ENCODE results near the gene PALM2AKAP2. TPM values are rescaled to one million over a fixed set of nuclear protein-coding genes. Genes with fewer than 3 reads are reported as not detected.

Gene PALM2AKAP2
- total RNA-seq, 1 experiment from 2014 or later: not detected

DNA sequence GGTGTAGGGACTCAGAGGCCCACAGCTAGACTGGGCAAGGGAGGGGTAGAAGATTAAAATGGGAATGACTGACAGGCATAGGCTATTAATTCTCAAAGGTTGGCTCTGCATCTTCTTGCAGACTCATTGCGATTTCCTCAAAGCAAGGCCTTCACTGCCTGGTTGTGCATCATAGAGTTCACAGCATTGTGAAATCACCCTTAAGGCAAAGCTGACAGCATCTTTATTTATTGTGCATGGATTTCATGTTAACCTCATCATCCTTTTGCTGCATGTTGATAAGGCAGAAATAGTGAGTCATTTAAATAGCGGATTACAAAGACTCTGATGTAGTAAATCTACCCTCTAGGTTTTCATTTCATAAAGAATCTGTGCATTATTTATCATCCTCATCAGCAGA is 13.6 kb upstream of the PALM2AKAP2 start:
- Histone ChIP-seq H3K4me3 (ENCODE audit: low read length) (no peak overlapping the region), H3K27ac (ENCODE audit: low read length) (no peak overlapping the region), H3K9ac (ENCODE audit: low read length) (no peak overlapping the region), H3K9me2 (replicated peaks; ENCODE audit: insufficient read depth, low read length) (no peaks in the 10 kb centered on the region), H3K4me2 (ENCODE audit: low read depth, low read length, poor library complexity, severe bottlenecking) (no peak overlapping the region), H4K20me1 (ENCODE audit: insufficient read depth, low read depth, low read length) (no peaks in the 10 kb centered on the region), H3K27me3 (ENCODE audit: low read length) (no peaks in the 10 kb centered on the region), H2AFZ (ENCODE audit: low read length) (no peak overlapping the region), H3K9me3 (ENCODE audit: low read length) (no peaks in the 10 kb centered on the region), H3K79me2 (ENCODE audit: low read length) (no peaks in the 10 kb centered on the region), H3K4me1 (ENCODE audit: low read length) (no peaks in the 10 kb centered on the region), H3K36me3 (ENCODE audit: insufficient read depth, low read length) (no peaks in the 10 kb centered on the region)
- DNase-seq: no peak

DNA sequence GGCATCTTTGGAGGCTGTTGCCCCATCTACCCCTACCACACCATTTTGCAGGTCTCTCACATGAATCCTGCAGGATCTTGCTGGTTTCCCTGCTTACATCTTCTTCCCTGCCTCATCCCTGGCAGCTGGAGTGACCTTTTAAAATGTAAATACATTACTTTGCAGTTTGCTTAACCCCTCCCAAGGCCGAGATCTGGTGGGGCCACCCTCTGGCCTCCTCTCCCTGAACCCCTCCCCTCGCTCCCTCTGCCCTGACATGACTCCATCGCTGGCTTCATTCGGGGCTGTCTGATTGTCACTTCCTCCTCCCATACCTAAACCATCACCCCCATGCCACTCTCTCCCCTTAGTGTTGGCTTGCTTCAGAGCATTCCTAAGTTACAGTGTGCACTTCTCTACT is 12.6 kb upstream of the PALM2AKAP2 start:
- Histone ChIP-seq H3K4me2 (ENCODE audit: low read depth, low read length, poor library complexity, severe bottlenecking) (no peak overlapping the region), H3K27ac (ENCODE audit: low read length) (no peak overlapping the region), H3K36me3 (ENCODE audit: insufficient read depth, low read length) (no peaks in the 10 kb centered on the region), H3K4me3 (ENCODE audit: low read length) (no peak overlapping the region), H3K27me3 (ENCODE audit: low read length) (no peaks in the 10 kb centered on the region), H3K9me2 (replicated peaks; ENCODE audit: insufficient read depth, low read length) (no peaks in the 10 kb centered on the region), H3K79me2 (ENCODE audit: low read length) (no peaks in the 10 kb centered on the region), H3K9me3 (ENCODE audit: low read length) (no peaks in the 10 kb centered on the region), H3K9ac (ENCODE audit: low read length) (no peak overlapping the region), H4K20me1 (ENCODE audit: insufficient read depth, low read depth, low read length) (no peaks in the 10 kb centered on the region), H2AFZ (ENCODE audit: low read length) (no peak overlapping the region), H3K4me1 (ENCODE audit: low read length) (no peaks in the 10 kb centered on the region)
- no peak for DNase-seq

DNA sequence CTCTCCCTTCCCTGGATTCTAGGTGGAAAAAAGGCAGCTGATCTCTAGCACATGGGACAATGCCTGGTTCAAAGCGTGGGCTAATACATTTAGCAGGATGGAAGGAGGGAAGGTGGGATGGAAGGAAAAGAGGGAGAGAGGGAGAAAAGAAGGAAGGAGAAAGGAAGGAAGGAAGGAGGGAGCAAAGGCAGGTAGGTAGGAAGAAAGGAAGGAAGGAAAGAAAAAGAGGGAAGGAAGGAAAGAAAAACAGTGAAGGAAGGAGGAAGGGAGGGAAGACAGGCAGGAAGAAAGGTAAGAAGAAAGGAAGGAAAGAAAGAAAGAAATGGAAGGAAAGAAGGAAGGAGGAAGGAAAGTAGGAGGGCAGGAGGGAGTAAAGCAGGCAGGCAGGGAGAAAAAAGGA is 12.2 kb upstream of the PALM2AKAP2 start:
- no peak overlapping the region for H3K4me2 ChIP-seq (ENCODE audit: low read depth, low read length, poor library complexity, severe bottlenecking)

DNA sequence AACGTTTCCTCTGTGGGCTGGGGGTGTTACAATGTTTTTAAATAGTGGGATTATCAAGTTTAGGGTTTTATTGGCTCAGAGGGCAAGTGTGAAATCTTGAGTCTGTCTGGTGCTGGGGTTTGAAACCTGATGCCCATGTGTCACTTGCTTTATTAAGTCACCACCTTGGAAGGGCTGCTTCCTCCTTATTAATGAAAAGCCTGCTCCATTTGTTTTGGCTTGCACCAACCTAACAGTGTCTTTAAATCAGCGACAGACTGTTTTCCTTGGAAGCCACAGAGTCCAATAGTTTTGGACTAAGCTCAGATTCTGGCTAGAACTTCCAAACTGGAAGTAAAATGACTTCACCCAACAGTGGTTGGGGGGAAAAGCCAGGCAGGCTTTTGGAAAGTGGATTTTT is 10.7 kb upstream of the PALM2AKAP2 start:
- H3K27ac ChIP-seq (ENCODE audit: low read length): no peak overlapping the region
- no peaks in the 10 kb centered on the region for H4K20me1 ChIP-seq (ENCODE audit: insufficient read depth, low read depth, low read length)
- no peaks in the 10 kb centered on the region for H3K79me2 ChIP-seq (ENCODE audit: low read length)
- H3K4me3 ChIP-seq (ENCODE audit: low read length): no peak overlapping the region
- no peak for DNase-seq
- H3K27me3 ChIP-seq (ENCODE audit: low read length): no peaks in the 10 kb centered on the region
- no peaks in the 10 kb centered on the region for H3K4me1 ChIP-seq (ENCODE audit: low read length)
- no peak overlapping the region for H3K4me2 ChIP-seq (ENCODE audit: low read depth, low read length, poor library complexity, severe bottlenecking)
- no peaks in the 10 kb centered on the region for H3K36me3 ChIP-seq (ENCODE audit: insufficient read depth, low read length)
- H2AFZ ChIP-seq (ENCODE audit: low read length): no peak overlapping the region
- H3K9me2 ChIP-seq (replicated peaks; ENCODE audit: insufficient read depth, low read length): no peaks in the 10 kb centered on the region
- no peaks in the 10 kb centered on the region for H3K9me3 ChIP-seq (ENCODE audit: low read length)
- no peak overlapping the region for H3K9ac ChIP-seq (ENCODE audit: low read length)

More for the DNA sequence above, 12.2 kb upstream of the PALM2AKAP2 start:
- Histone ChIP-seq H3K9me3 (ENCODE audit: low read length) (no peaks in the 10 kb centered on the region), H3K79me2 (ENCODE audit: low read length) (no peaks in the 10 kb centered on the region), H3K27me3 (ENCODE audit: low read length) (no peaks in the 10 kb centered on the region), H3K27ac (ENCODE audit: low read length) (no peak overlapping the region), H3K4me1 (ENCODE audit: low read length) (no peaks in the 10 kb centered on the region), H3K36me3 (ENCODE audit: insufficient read depth, low read length) (no peaks in the 10 kb centered on the region), H3K9ac (ENCODE audit: low read length) (no peak overlapping the region), H3K9me2 (replicated peaks; ENCODE audit: insufficient read depth, low read length) (no peaks in the 10 kb centered on the region), H2AFZ (ENCODE audit: low read length) (no peak overlapping the region), H4K20me1 (ENCODE audit: insufficient read depth, low read depth, low read length) (no peaks in the 10 kb centered on the region), H3K4me3 (ENCODE audit: low read length) (no peak overlapping the region)
- no peak for DNase-seq

DNA sequence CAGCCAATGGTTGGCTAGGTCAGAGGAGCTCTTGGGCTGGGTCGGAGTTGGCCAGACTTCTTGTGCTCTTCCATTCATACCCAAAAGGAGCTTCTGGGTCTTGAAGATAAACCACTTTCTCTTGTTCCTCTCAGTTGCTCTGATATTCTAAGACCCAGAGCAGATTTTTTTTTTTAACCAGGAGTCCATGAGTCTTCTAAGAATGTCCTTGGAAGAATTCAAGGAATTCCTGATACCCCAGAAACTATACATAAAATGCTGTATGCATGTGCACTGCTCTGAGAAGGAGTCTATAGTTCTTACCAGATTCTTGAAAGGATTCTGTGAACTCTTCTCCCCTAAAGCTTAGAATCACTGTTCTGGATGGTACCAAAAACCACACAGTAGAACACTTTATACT is 9.9 kb upstream of the PALM2AKAP2 start:
- Histone ChIP-seq H3K79me2 (ENCODE audit: low read length) (no peaks in the 10 kb centered on the region), H3K4me2 (ENCODE audit: low read depth, low read length, poor library complexity, severe bottlenecking) (no peak overlapping the region), H3K27ac (ENCODE audit: low read length) (no peak overlapping the region), H3K4me3 (ENCODE audit: low read length) (no peak overlapping the region), H3K9me2 (replicated peaks; ENCODE audit: insufficient read depth, low read length) (no peaks in the 10 kb centered on the region), H3K36me3 (ENCODE audit: insufficient read depth, low read length) (no peaks in the 10 kb centered on the region), H2AFZ (ENCODE audit: low read length) (no peak overlapping the region), H3K9ac (ENCODE audit: low read length) (no peak overlapping the region), H4K20me1 (ENCODE audit: insufficient read depth, low read depth, low read length) (no peaks in the 10 kb centered on the region), H3K9me3 (ENCODE audit: low read length) (no peaks in the 10 kb centered on the region), H3K4me1 (ENCODE audit: low read length) (no peaks in the 10 kb centered on the region), H3K27me3 (ENCODE audit: low read length) (no peaks in the 10 kb centered on the region)
- DNase-seq: no peak

DNA sequence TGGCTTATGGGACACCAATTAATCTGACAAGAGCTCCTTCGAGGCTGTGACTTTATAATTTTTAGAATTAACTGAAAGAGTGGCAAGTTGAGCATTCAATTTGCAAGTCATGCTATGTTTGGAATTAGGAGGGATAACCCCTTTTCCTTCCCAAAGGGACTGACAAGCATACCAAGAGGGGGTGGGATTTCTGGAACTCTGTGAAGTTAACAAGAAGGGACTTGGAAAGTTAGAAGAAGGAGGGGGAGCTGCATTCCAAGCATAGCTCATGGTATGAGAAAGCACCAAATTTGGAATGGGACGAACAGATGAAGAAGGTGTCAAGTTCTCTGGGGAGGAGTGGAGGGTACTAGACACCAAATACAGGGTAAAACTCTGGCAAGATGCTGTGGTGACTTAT is 8.9 kb upstream of the PALM2AKAP2 start:
- H3K9me2 ChIP-seq (replicated peaks; ENCODE audit: insufficient read depth, low read length): no peaks in the 10 kb centered on the region
- H3K4me2 ChIP-seq (ENCODE audit: low read depth, low read length, poor library complexity, severe bottlenecking): no peak overlapping the region
- no peaks in the 10 kb centered on the region for H3K27me3 ChIP-seq (ENCODE audit: low read length)
- no peak overlapping the region for H3K9ac ChIP-seq (ENCODE audit: low read length)
- no peaks in the 10 kb centered on the region for H3K79me2 ChIP-seq (ENCODE audit: low read length)
- no peaks in the 10 kb centered on the region for H4K20me1 ChIP-seq (ENCODE audit: insufficient read depth, low read depth, low read length)
- no peaks in the 10 kb centered on the region for H3K4me1 ChIP-seq (ENCODE audit: low read length)
- no peak overlapping the region for H2AFZ ChIP-seq (ENCODE audit: low read length)
- no peaks in the 10 kb centered on the region for H3K9me3 ChIP-seq (ENCODE audit: low read length)
- H3K4me3 ChIP-seq (ENCODE audit: low read length): no peak overlapping the region
- no peak for DNase-seq
- no peak overlapping the region for H3K27ac ChIP-seq (ENCODE audit: low read length)
- H3K36me3 ChIP-seq (ENCODE audit: insufficient read depth, low read length): no peaks in the 10 kb centered on the region

DNA sequence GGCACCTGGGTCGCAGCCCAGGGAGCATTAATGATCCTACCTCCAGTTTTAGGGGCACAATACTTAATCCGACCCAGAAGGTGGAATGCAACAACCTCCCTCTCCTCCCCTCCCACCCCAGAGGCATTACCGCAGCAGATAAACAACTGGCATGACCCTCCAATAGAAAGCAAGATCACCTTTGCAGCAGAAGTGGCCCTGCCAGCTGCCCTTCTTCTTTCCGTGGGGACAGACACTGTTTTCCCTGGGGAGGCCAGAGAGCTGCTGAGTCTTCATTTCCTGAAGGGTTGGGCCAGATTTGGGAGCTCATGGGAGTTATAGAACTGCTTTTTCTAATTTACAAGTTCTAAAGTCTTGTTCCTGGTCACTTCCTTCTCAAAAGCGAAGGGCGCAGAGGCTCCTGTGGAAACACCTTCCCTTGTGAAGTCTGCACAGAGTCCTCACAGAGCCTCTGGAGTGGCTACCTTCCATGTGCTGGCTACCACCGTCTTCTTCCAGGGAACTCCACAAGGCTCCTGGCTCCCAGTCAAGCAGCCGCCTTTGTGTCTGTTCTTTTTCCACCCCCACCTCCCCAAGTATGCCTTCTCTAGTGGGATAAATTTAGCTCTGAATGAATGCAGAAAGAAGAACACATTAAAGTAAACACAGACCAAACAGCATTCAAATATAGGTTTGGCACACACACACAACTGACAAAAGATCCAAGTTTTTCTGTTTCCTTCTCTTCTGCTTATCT is 8.0 kb upstream of the PALM2AKAP2 start:
- no peak overlapping the region for H2AFZ ChIP-seq (ENCODE audit: low read length)
- H3K27me3 ChIP-seq (ENCODE audit: low read length): no peaks in the 10 kb centered on the region
- no peak overlapping the region for H3K4me2 ChIP-seq (ENCODE audit: low read depth, low read length, poor library complexity, severe bottlenecking)
- no peaks in the 10 kb centered on the region for H4K20me1 ChIP-seq (ENCODE audit: insufficient read depth, low read depth, low read length)
- no peak for DNase-seq
- H3K9ac ChIP-seq (ENCODE audit: low read length): no peak overlapping the region
- H3K9me2 ChIP-seq (replicated peaks; ENCODE audit: insufficient read depth, low read length): no peaks in the 10 kb centered on the region
- H3K27ac ChIP-seq (ENCODE audit: low read length): no peak overlapping the region
- no peaks in the 10 kb centered on the region for H3K79me2 ChIP-seq (ENCODE audit: low read length)
- H3K9me3 ChIP-seq (ENCODE audit: low read length): no peaks in the 10 kb centered on the region
- no peaks in the 10 kb centered on the region for H3K36me3 ChIP-seq (ENCODE audit: insufficient read depth, low read length)
- H3K4me1 ChIP-seq (ENCODE audit: low read length): no peaks in the 10 kb centered on the region
- H3K4me3 ChIP-seq (ENCODE audit: low read length): no peak overlapping the region

DNA sequence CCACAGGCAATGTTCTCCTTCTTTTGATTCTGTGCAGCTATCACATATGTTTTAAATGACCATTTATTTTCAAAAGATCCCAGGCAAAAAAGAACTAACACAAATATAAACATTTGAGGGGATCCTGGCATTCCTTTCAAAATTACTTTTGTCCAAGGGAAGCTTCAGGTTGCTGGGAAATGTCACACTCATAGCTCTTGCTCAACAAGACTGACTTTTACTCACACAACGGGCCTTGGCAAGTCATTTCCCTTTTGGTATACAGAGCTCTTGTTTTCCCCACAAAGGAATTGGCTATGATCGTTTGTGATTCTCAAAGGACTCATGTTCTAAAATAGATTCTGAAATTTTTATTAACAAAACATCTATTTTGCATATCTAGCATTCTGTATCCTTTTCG is 4.5 kb upstream of the PALM2AKAP2 start:
- H3K9ac ChIP-seq (ENCODE audit: low read length): no peak overlapping the region
- H3K4me3 ChIP-seq (ENCODE audit: low read length): no peak overlapping the region
- H3K36me3 ChIP-seq (ENCODE audit: insufficient read depth, low read length): no peaks in the 10 kb centered on the region
- no peaks in the 10 kb centered on the region for H3K79me2 ChIP-seq (ENCODE audit: low read length)
- H3K27me3 ChIP-seq (ENCODE audit: low read length): no peaks in the 10 kb centered on the region
- H3K27ac ChIP-seq (ENCODE audit: low read length): no peak overlapping the region
- H3K4me2 ChIP-seq (ENCODE audit: low read depth, low read length, poor library complexity, severe bottlenecking): no peak overlapping the region
- no peak for DNase-seq
- H3K4me1 ChIP-seq (ENCODE audit: low read length): no peaks in the 10 kb centered on the region
- no peaks in the 10 kb centered on the region for H3K9me2 ChIP-seq (replicated peaks; ENCODE audit: insufficient read depth, low read length)
- no peak overlapping the region for H2AFZ ChIP-seq (ENCODE audit: low read length)
- no peaks in the 10 kb centered on the region for H3K9me3 ChIP-seq (ENCODE audit: low read length)
- H4K20me1 ChIP-seq (ENCODE audit: insufficient read depth, low read depth, low read length): no peaks in the 10 kb centered on the region; the same call in 1 of the 2 replicates

All from Karpas-422 (cell line).